ACC112 (cell line): ENCODE measurements around the gene PTH2.

ENCODE experiments used
- H2AFZ ChIP-seq: fragments of 200-600 bp; sonication (generic); one replicate; pipeline ENCODE4 v1.6.0; 2017; ENCODE audit warnings: antibody characterized with exemption, low read length; ENCODE audit not compliant: unreplicated experiment
- H3K27ac ChIP-seq: fragments of 200-600 bp; sonication (generic); 2 replicates; pipeline ENCODE4 v1.5.1; 2014; ENCODE audit warnings: low read depth, mild to moderate bottlenecking, antibody characterized with exemption, low read length, moderate library complexity
- H3K27me3 ChIP-seq: fragments of 200-600 bp; sonication (generic); 2 replicates; pipeline ENCODE4 v1.6.1; 2014; ENCODE audit warnings: mild to moderate bottlenecking, antibody characterized with exemption, low read length, moderate library complexity, mixed read lengths; ENCODE audit not compliant: insufficient read depth
- H3K36me3 ChIP-seq: fragments of 200-600 bp; sonication (generic); 2 replicates; pipeline ENCODE4 v1.6.1; 2016; ENCODE audit warnings: mild to moderate bottlenecking, antibody characterized with exemption, low read length, moderate library complexity, mixed read lengths; ENCODE audit not compliant: insufficient read depth
- H3K4me1 ChIP-seq: fragments of 200-600 bp; sonication (generic); one replicate; pipeline ENCODE4 v1.6.1; 2016; ENCODE audit warnings: low read length, mixed read lengths; ENCODE audit not compliant: insufficient read depth, unreplicated experiment, control insufficient read depth
- H3K4me3 ChIP-seq: fragments of 200-600 bp; sonication (generic); 2 replicates; pipeline ENCODE4 v1.5.1; 2014; ENCODE audit warnings: mild to moderate bottlenecking, low read depth, low read length
- H3K79me2 ChIP-seq: fragments of 200-600 bp; sonication (generic); one replicate; pipeline ENCODE4 v1.6.0; 2016; ENCODE audit warnings: low read length; ENCODE audit not compliant: control insufficient read depth, unreplicated experiment, insufficient read depth

The PTH2 gene

GRCh38 chr19:49409441-49410029 lies 13.7 kb downstream of the PTH2 start:
- Histone ChIP-seq H3K36me3 (no peaks in the 10 kb centered on the region), H3K27ac (no peak overlapping the region), H3K27me3 (no peaks in the 10 kb centered on the region), H3K4me3 (no peak overlapping the region), H3K4me1 (no peaks in the 10 kb centered on the region), H3K79me2 (no peaks in the 10 kb centered on the region), H2AFZ (no peak overlapping the region)

GRCh38 chr19:49408816-49409440 lies 14.3 kb downstream of the PTH2 start:
- Histone ChIP-seq H3K4me1 (no peaks in the 10 kb centered on the region), H3K27me3 (no peaks in the 10 kb centered on the region), H3K79me2 (no peaks in the 10 kb centered on the region), H3K4me3 (no peak overlapping the region), H2AFZ (no peak overlapping the region), H3K27ac (no peak overlapping the region), H3K36me3 (no peaks in the 10 kb centered on the region)

GRCh38 chr19:49407482-49408015 lies 15.7 kb downstream of the PTH2 start:
- H3K79me2 ChIP-seq: no peaks in the 10 kb centered on the region
- H3K36me3 ChIP-seq: no peaks in the 10 kb centered on the region
- no peaks in the 10 kb centered on the region for H3K27me3 ChIP-seq
- no peaks in the 10 kb centered on the region for H3K4me1 ChIP-seq
- no peak overlapping the region for H3K27ac ChIP-seq
- no peak overlapping the region for H3K4me3 ChIP-seq
- H2AFZ ChIP-seq: no peak overlapping the region

GRCh38 chr19:49407079-49407478 lies 16.2 kb downstream of the PTH2 start:
- Histone ChIP-seq H3K36me3 (no peaks in the 10 kb centered on the region), H2AFZ (no peak overlapping the region), H3K4me1 (no peaks in the 10 kb centered on the region), H3K4me3 (no peak overlapping the region), H3K79me2 (no peaks in the 10 kb centered on the region), H3K27ac (no peak overlapping the region), H3K27me3 (no peaks in the 10 kb centered on the region)

- H3K4me1 ChIP-seq: no peaks in the 10 kb centered on the region
- no peaks in the 10 kb centered on the region for H3K36me3 ChIP-seq
- no peak overlapping the region for H2AFZ ChIP-seq
- H3K27me3 ChIP-seq: no peaks in the 10 kb centered on the region
- no peak overlapping the region for H3K4me3 ChIP-seq
- no peak overlapping the region for H3K27ac ChIP-seq
- H3K79me2 ChIP-seq: no peaks in the 10 kb centered on the region
Observed at GRCh38 chr19:49403404-49404187, 19.6 kb downstream of the PTH2 start.

GRCh38 chr19:49400029-49400428 lies 23.2 kb downstream of the PTH2 start:
- Histone ChIP-seq H3K79me2 (no peaks in the 10 kb centered on the region), H3K27ac (no peak overlapping the region), H3K27me3 (no peaks in the 10 kb centered on the region), H2AFZ (no peak overlapping the region), H3K4me1 (no peaks in the 10 kb centered on the region), H3K4me3 (no peak overlapping the region), H3K36me3 (no peaks in the 10 kb centered on the region)

- Histone ChIP-seq H2AFZ (no peak overlapping the region), H3K4me3 (no peak overlapping the region), H3K27me3 (no peaks in the 10 kb centered on the region), H3K36me3 (no peaks in the 10 kb centered on the region), H3K79me2 (no peaks in the 10 kb centered on the region), H3K27ac (no peak overlapping the region), H3K4me1 (no peaks in the 10 kb centered on the region)
Observed at GRCh38 chr19:49398931-49399330, 24.3 kb downstream of the PTH2 start.

GRCh38 chr19:49398001-49398615 lies 25.1 kb downstream of the PTH2 start:
- no peaks in the 10 kb centered on the region for H3K79me2 ChIP-seq
- no peaks in the 10 kb centered on the region for H3K27me3 ChIP-seq
- H3K36me3 ChIP-seq: no peaks in the 10 kb centered on the region
- no peaks in the 10 kb centered on the region for H3K4me1 ChIP-seq
- no peak overlapping the region for H3K4me3 ChIP-seq
- no peak overlapping the region for H2AFZ ChIP-seq
- no peak overlapping the region for H3K27ac ChIP-seq

GRCh38 chr19:49396738-49397505 lies 26.3 kb downstream of the PTH2 start:
- Histone ChIP-seq H3K79me2 (no peaks in the 10 kb centered on the region), H3K36me3 (no peaks in the 10 kb centered on the region), H3K4me1 (no peaks in the 10 kb centered on the region), H3K27ac (no peak overlapping the region), H3K4me3 (no peak overlapping the region), H3K27me3 (no peaks in the 10 kb centered on the region), H2AFZ (no peak overlapping the region)
